GM18951 (cell line): ENCODE results near the gene FKBP15.
"Not testable (repeated sequence)": the region's sequence is repeated elsewhere in the genome, so short reads cannot be mapped to it uniquely, and the experiment has no call there.

Experiments used
- POLR2A ChIP-seq: IDR thresholded peaks from 4 replicates; pipeline ENCODE4 v1.6.1; 2011; ENCODE audit warnings: mild to moderate bottlenecking; ENCODE audit not compliant: insufficient read length, insufficient read depth; ENCODE audit errors: extremely low read depth
- in situ Hi-C: fragments of 300-500 bp; cut with MboI; formaldehyde crosslinking; loops from one replicate; pipeline ENCODE4 v1.12.0; 2022; ENCODE audit warnings: low sequenced_read_pairs, mixed read lengths, inconsistent platforms; ENCODE audit not compliant: unreplicated experiment

The FKBP15 gene

GRCh38 chr9:113247640-113248039 is 26.6 kb upstream of the FKBP15 start:
- in situ Hi-C loops = no loop called here
- no peak for TF ChIP-seq POLR2A

- no peak for TF ChIP-seq POLR2A
- in situ Hi-C loops = no loop called here
Measured at GRCh38 chr9:113246928-113247327, 25.9 kb upstream of the FKBP15 start.

GRCh38 chr9:113245894-113246293 is 24.8 kb upstream of the FKBP15 start:
- in situ Hi-C loops = no loop called here
- TF ChIP-seq POLR2A = no peak

- in situ Hi-C loops = no loop called here
- TF ChIP-seq POLR2A = no peak
Measured at GRCh38 chr9:113244556-113244955, 23.5 kb upstream of the FKBP15 start.

GRCh38 chr9:113241161-113241560 is 20.1 kb upstream of the FKBP15 start:
- in situ Hi-C loops = no loop called here
- TF ChIP-seq POLR2A = no peak

- no peak for TF ChIP-seq POLR2A
- in situ Hi-C loops = no loop called here
Measured at GRCh38 chr9:113238859-113239232, 17.8 kb upstream of the FKBP15 start.

GRCh38 chr9:113238202-113238858 is 17.3 kb upstream of the FKBP15 start:
- TF ChIP-seq POLR2A = no peak
- in situ Hi-C loops = no loop called here

DNA sequence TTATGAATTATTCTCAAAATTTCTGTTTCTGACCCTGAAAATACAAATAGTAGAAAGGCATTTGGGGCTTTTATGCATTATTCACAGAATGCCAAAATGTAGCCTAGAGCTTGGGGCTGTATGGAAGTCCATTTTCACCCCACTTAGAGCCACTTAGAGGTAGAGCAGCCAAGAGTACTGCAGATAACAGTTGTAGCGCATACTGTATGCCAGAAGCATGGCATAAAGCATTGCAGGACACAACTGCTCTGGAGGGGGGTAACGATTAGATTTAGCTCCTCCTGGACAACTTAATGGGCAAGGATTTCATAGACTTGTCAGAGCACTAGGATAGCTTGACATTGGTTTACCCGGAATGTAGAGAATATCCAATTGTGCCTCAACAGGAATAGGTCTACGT is 15.9 kb upstream of the FKBP15 start:
- TF ChIP-seq POLR2A = no peak
- in situ Hi-C loops = no loop called here

DNA sequence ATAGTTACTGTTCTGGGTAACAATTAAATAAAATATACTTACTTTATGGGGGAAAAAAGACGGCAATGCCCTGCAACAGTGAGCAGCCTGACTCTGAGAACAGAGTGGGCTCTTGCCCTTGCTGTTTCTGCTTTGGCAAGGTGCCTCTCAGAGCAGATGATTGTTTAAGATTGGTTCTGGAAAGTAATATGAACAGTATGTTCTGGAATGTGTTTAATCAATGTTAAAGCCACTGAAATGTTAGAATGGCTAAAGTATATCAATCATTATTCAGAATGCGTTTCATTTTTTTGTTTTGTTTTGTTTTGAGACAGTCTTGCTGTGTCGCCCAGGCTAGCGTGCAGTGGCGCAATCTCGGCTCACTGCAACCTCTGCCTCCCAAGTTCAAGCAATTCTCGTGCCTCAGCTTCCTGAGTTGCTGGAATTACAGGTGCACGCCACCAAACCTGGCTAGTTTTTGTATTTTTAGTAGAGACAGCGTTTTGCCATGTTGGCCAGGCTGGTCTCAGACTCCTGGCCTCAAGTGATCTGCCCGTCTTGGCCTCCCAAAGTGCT is 14.7 kb upstream of the FKBP15 start:
- in situ Hi-C loops = not testable (repeated sequence)

- TF ChIP-seq POLR2A = no peak
- in situ Hi-C loops = no loop called here
Measured at GRCh38 chr9:113231701-113232100, 10.6 kb upstream of the FKBP15 start.

DNA sequence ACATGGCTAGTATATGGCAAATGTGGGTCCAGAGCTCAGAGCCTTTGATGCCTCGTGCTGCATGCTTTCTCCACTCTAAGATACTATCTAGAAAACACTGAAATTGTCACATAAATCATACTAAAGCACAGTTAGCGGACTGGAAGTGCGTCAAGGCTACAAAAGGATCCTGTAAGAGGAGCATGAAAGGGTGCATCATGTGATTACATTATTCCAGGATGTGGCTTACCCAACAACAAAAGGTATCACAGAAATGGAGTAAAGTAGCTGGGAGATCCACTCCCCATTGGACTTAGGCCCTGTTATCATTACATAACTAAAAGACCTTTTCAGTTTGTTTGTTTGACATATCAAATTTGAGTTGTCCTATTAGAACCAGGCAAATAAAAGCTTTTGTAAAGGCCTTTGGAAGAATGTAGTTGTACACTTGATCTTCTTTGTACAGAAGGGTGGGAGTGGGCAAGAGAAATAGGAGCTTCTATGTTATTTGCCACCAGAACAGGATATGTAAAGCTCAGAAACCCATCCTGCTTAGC is 7.1 kb upstream of the FKBP15 start:
- no peak for TF ChIP-seq POLR2A

DNA sequence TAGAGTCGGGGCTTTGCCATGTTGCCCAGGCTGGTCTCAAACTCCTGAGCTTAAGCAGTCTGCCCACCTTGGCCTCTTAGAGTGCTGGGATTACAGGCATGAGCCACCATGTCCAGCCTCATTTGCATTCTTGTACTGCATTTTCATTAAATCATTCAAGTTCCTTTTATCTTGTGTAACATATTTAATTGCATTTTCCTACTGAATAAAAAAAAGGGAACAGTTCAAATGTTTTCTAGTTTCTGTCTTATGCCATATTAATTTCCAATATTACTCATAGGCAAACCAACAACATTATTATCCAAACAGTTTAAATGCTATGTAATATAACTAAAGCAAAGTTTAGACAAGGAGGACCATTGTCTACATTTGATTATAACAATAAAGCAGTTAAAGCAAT is 6.4 kb upstream of the FKBP15 start:
- TF ChIP-seq POLR2A = no peak
- in situ Hi-C loops = no loop called here

More for the DNA sequence above, 7.1 kb upstream of the FKBP15 start:
- in situ Hi-C loops = no loop called here

- in situ Hi-C loops = no loop called here
Measured at GRCh38 chr9:113223963-113224362, 2.9 kb upstream of the FKBP15 start.

GRCh38 chr9:113222482-113222841 is 1.4 kb upstream of the FKBP15 start:
- in situ Hi-C loops = no loop called here

More at GRCh38 chr9:113223963-113224362, 2.9 kb upstream of the FKBP15 start:
- no peak for TF ChIP-seq POLR2A

More at GRCh38 chr9:113222482-113222841, 1.4 kb upstream of the FKBP15 start:
- TF ChIP-seq POLR2A = no peak
